H9 (cell line): Measurements from ENCODE around the gene UGT1A8. TPM values are rescaled to one million over a fixed set of nuclear protein-coding genes. Genes with fewer than 3 reads are reported as not detected.

Source experiments
- DNase-seq: peaks from one replicate; pipeline ENCODE4 v3.0.0-alpha.2; 2017
- H2AFZ ChIP-seq: one replicate; pipeline ENCODE4 v1.6.1; 2013; ENCODE audit warnings: mild to moderate bottlenecking, low read length, control low read depth, moderate library complexity
- H2AK5ac ChIP-seq: 2 replicates; pipeline ENCODE4 v1.6.1; 2013; ENCODE audit warnings: low read length, control low read depth, mixed read lengths; ENCODE audit not compliant: insufficient read length
- H2BK120ac ChIP-seq: one replicate; pipeline ENCODE4 v1.6.1; 2013; ENCODE audit warnings: low read depth, mild to moderate bottlenecking, low read length, control low read depth, inconsistent platforms; ENCODE audit not compliant: poor library complexity, severe bottlenecking
- H2BK12ac ChIP-seq: 2 replicates; pipeline ENCODE4 v1.6.1; 2013; ENCODE audit warnings: low read length, control low read depth, mixed read lengths, low read depth; ENCODE audit not compliant: insufficient read length
- H2BK15ac ChIP-seq: 2 replicates; pipeline ENCODE4 v1.6.1; 2013; ENCODE audit warnings: low read depth, low read length, control low read depth
- H2BK20ac ChIP-seq: one replicate; pipeline ENCODE4 v1.6.1; 2013; ENCODE audit warnings: low read depth, mild to moderate bottlenecking, low read length, control low read depth, inconsistent platforms; ENCODE audit not compliant: poor library complexity, severe bottlenecking
- H2BK5ac ChIP-seq: 2 replicates; pipeline ENCODE4 v1.6.1; 2013; ENCODE audit warnings: low read length, control low read depth, mixed read lengths; ENCODE audit not compliant: insufficient read length
- H3K14ac ChIP-seq: 2 replicates; pipeline ENCODE4 v1.6.1; 2013; ENCODE audit warnings: low read length, control low read depth; ENCODE audit not compliant: insufficient read depth
- H3K18ac ChIP-seq: 2 replicates; pipeline ENCODE4 v1.6.1; 2013; ENCODE audit warnings: low read depth, mild to moderate bottlenecking, mixed read lengths, low read length, control low read depth; ENCODE audit not compliant: insufficient read length
- H3K23ac ChIP-seq: 2 replicates; pipeline ENCODE4 v1.6.1; 2013; ENCODE audit warnings: low read length, control low read depth, mixed read lengths, low read depth; ENCODE audit not compliant: insufficient read length
- H3K23me2 ChIP-seq: 2 replicates; pipeline ENCODE4 v1.6.1; 2013; ENCODE audit warnings: low read depth, mild to moderate bottlenecking, mixed read lengths, low read length, control low read depth; ENCODE audit not compliant: insufficient read length, poor library complexity, severe bottlenecking
- H3K27ac ChIP-seq: 2 replicates; pipeline ENCODE4 v1.5.1; 2013; ENCODE audit warnings: low read length, control low read depth, mixed read lengths, low read depth; ENCODE audit not compliant: insufficient read length
- H3K27me3 ChIP-seq: 2 replicates; pipeline ENCODE4 v1.6.1; 2013; ENCODE audit warnings: low read length, control low read depth, inconsistent platforms; ENCODE audit not compliant: insufficient read depth
- H3K4ac ChIP-seq: 2 replicates; pipeline ENCODE4 v1.6.1; 2013; ENCODE audit warnings: low read depth, mild to moderate bottlenecking, control low read depth, inconsistent platforms, low read length, moderate library complexity
- H3K4me1 ChIP-seq: 2 replicates; pipeline ENCODE4 v1.6.1; 2013; ENCODE audit warnings: low read length, control low read depth, inconsistent platforms; ENCODE audit not compliant: insufficient read depth
- H3K4me2 ChIP-seq: 2 replicates; pipeline ENCODE4 v1.6.1; 2013; ENCODE audit warnings: low read length, control low read depth, mixed read lengths; ENCODE audit not compliant: insufficient read length, insufficient read depth
- H3K56ac ChIP-seq: 2 replicates; pipeline ENCODE4 v1.6.1; 2013; ENCODE audit warnings: low read depth, mild to moderate bottlenecking, mixed read lengths, low read length, control low read depth; ENCODE audit not compliant: insufficient read length
- H3K79me1 ChIP-seq: 2 replicates; pipeline ENCODE4 v1.6.1; 2013; ENCODE audit warnings: low read depth, mild to moderate bottlenecking, moderate library complexity, low read length, control low read depth, inconsistent platforms; ENCODE audit not compliant: insufficient read depth, poor library complexity, severe bottlenecking
- H3K79me2 ChIP-seq: 2 replicates; pipeline ENCODE4 v1.6.1; 2013; ENCODE audit warnings: low read length, control low read depth, inconsistent platforms; ENCODE audit not compliant: insufficient read depth
- H3K9ac ChIP-seq: 2 replicates; pipeline ENCODE4 v1.6.1; 2013; ENCODE audit warnings: low read length, control low read depth, mixed read lengths; ENCODE audit not compliant: insufficient read length; ENCODE audit errors: extremely low read depth
- H3K9me3 ChIP-seq: one replicate; pipeline ENCODE4 v1.6.1; 2013; ENCODE audit warnings: low read depth, low read length, inconsistent platforms; ENCODE audit not compliant: control insufficient read depth
- H3T11ph ChIP-seq: one replicate; pipeline ENCODE4 v1.6.1; 2013; ENCODE audit warnings: mild to moderate bottlenecking, low read length, control low read depth, inconsistent platforms
- H4K20me1 ChIP-seq: one replicate; pipeline ENCODE4 v1.6.1; 2013; ENCODE audit not compliant: control insufficient read depth, insufficient read length, insufficient read depth
- H4K5ac ChIP-seq: 2 replicates; pipeline ENCODE4 v1.6.1; 2013; ENCODE audit warnings: low read depth, mild to moderate bottlenecking, mixed read lengths, low read length, control low read depth; ENCODE audit not compliant: insufficient read length
- H4K8ac ChIP-seq: replicated peaks from 2 replicates; pipeline ENCODE4 v1.6.1; 2013; ENCODE audit warnings: low read length, control low read depth, mixed read lengths, low read depth; ENCODE audit not compliant: insufficient read length
- H4K91ac ChIP-seq: 2 replicates; pipeline ENCODE4 v1.6.1; 2013; ENCODE audit warnings: low read depth, mild to moderate bottlenecking, moderate library complexity, mixed read lengths, low read length, control low read depth; ENCODE audit not compliant: insufficient read length
- H3K27ac Mint-ChIP-seq, 3 experiments: 2 replicates in 2 of 3; 3 replicates in 1 of 3; pipeline ENCODE4 v1.8.0; 2020 to 2021; ENCODE audit warnings: mixed read lengths in 3 of 3, mild to moderate bottlenecking in 1 of 3, moderate library complexity in 1 of 3
- H3K27me3 Mint-ChIP-seq: 2 replicates; pipeline ENCODE4 v1.8.0; 2021; ENCODE audit warnings: low read depth, mild to moderate bottlenecking, moderate library complexity, mixed read lengths
- H3K36me3 Mint-ChIP-seq, 3 experiments: 2 replicates in 2 of 3; 3 replicates in 1 of 3; pipeline ENCODE4 v1.8.0; 2020 to 2021; ENCODE audit warnings: low read depth in 3 of 3, mixed read lengths in 3 of 3; ENCODE audit not compliant: insufficient read depth in 1 of 3
- H3K4me1 Mint-ChIP-seq, 2 experiments: 2 replicates each; pipeline ENCODE4 v1.8.0; 2020; ENCODE audit warnings: mixed read lengths in 2 of 2
- H3K4me3 Mint-ChIP-seq, 2 experiments: 2 replicates in 1 of 2; 3 replicates in 1 of 2; pipeline ENCODE4 v1.8.0; 2020 to 2021; ENCODE audit warnings: mild to moderate bottlenecking in 2 of 2, mixed read lengths in 2 of 2, moderate library complexity in 1 of 2
- H3K9me3 Mint-ChIP-seq, 2 experiments: 2 replicates in 1 of 2; 3 replicates in 1 of 2; pipeline ENCODE4 v1.8.0; 2020; ENCODE audit warnings: mild to moderate bottlenecking in 2 of 2, mixed read lengths in 2 of 2, moderate library complexity in 1 of 2
- WGBS: extraction: QIAGEN DNeasy Blood & Tissue Kit; methylation state at CpG from one replicate; pipeline ENCODE4 v1.1.7; 2013; ENCODE audit warnings: missing lambda C conversion rate, low lambda C conversion rate, mixed read lengths; ENCODE audit not compliant: insufficient read length; ENCODE audit errors: extremely low coverage; 5-methylcytosine and 5-hydroxymethylcytosine counted together
- total RNA-seq: library from RNA; stranded (reverse); gene quantifications from 2 replicates; pipeline ENCODE4 v1.2.1, GENCODE V29; 2021
- TF ChIP-seq, protein P1 (sequence below): fragments of 200-600 bp; sonication (generic); conservative IDR thresholded peaks from 3 replicates; pipeline ENCODE4 v1.8.0; 2021; ENCODE audit warnings: antibody characterized with exemption, mild to moderate bottlenecking

The UGT1A8 gene
- total RNA-seq, 1 experiment from 2014 or later, result not detected

DNA sequence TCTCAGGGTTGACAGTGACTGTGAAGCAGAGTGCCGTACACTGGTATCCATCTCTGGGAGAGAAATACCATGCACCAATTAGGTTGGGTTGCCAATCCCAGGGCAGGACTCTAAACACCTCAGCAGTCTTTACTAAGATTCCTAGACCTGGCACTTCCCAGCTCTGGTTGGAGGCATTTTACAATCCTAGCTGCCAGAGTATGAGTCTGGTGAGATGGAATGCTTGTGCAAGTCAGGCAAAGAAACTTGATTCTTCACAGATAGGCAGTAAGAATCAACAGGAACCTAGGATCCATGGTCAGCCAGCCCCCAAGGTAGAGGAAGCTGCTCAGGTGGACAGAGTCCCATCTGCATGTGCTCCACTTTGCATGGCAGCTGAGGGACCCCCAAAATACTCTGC, 89.3 kb downstream of the UGT1A8 start:
- Histone ChIP-seq H2BK20ac (no peak overlapping the region), H3K9me3 (no peaks in the 10 kb centered on the region), H4K5ac (no peak overlapping the region), H3K9ac (no peak overlapping the region), H3K56ac (no peak overlapping the region), H3K23ac (no peak overlapping the region), H3K18ac (no peak overlapping the region), H4K8ac (no peak overlapping the region), H2BK120ac (no peak overlapping the region), H3K14ac (no peak overlapping the region), H3K4ac (no peak overlapping the region), H3K23me2 (peaks cover 5% of the 10 kb centered on the region), H2BK12ac (no peak overlapping the region), H3K4me2 (no peak overlapping the region), H4K20me1 (no peaks in the 10 kb centered on the region), H2AFZ (no peak overlapping the region), H3K4me1 (no peaks in the 10 kb centered on the region), H3K79me2 (no peaks in the 10 kb centered on the region), H3K27me3 (no peaks in the 10 kb centered on the region), H2BK15ac (no peak overlapping the region), H3K27ac (no peak overlapping the region), H2BK5ac (no peak overlapping the region), H3T11ph (no peak overlapping the region), H4K91ac (no peak overlapping the region), H3K79me1 (no peaks in the 10 kb centered on the region), H2AK5ac (no peak overlapping the region)
- Mint-ChIP-seq H3K36me3 (peaks cover 0 to 6% (median 0%) of the 10 kb centered on the region in 3 experiments; a peak in 2 of 7 replicates), H3K4me1 (peaks cover 7% of the 10 kb centered on the region in 2 experiments), H3K27ac (no peak overlapping the region), H3K4me3 (no peak overlapping the region), H3K9me3 (peaks cover 4% of the 10 kb centered on the region in 2 experiments; a peak in 3 of 5 replicates), H3K27me3 (peaks cover 2% of the 10 kb centered on the region; the same call in 1 of the 2 replicates)
- WGBS, result no CpG with 5 or more reads among the region's 1 CpG
- TF ChIP-seq, protein P1, sequence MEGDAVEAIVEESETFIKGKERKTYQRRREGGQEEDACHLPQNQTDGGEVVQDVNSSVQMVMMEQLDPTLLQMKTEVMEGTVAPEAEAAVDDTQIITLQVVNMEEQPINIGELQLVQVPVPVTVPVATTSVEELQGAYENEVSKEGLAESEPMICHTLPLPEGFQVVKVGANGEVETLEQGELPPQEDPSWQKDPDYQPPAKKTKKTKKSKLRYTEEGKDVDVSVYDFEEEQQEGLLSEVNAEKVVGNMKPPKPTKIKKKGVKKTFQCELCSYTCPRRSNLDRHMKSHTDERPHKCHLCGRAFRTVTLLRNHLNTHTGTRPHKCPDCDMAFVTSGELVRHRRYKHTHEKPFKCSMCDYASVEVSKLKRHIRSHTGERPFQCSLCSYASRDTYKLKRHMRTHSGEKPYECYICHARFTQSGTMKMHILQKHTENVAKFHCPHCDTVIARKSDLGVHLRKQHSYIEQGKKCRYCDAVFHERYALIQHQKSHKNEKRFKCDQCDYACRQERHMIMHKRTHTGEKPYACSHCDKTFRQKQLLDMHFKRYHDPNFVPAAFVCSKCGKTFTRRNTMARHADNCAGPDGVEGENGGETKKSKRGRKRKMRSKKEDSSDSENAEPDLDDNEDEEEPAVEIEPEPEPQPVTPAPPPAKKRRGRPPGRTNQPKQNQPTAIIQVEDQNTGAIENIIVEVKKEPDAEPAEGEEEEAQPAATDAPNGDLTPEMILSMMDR, result no peak
- no peak for DNase-seq
